Stomach smooth muscle (tissue), 2 donors: ENCODE measurements around the gene MAML2.

Experiments used
- H3K27ac ChIP-seq: one replicate; pipeline ENCODE4 v1.7.0; 2013; ENCODE audit warnings: mild to moderate bottlenecking, low read length, inconsistent platforms
- H3K27me3 ChIP-seq, 2 donors: one replicate each; pipeline ENCODE4 v1.7.0; 2013; ENCODE audit warnings: low read length in 2 of 2; ENCODE audit not compliant: insufficient read depth in 2 of 2, control insufficient read depth in 1 of 2
- H3K36me3 ChIP-seq, 2 donors: one replicate each; pipeline ENCODE4 v1.7.0; 2013; ENCODE audit warnings: low read length in 2 of 2; ENCODE audit not compliant: control insufficient read depth in 2 of 2, insufficient read depth in 2 of 2
- H3K4me1 ChIP-seq: one replicate; pipeline ENCODE4 v1.7.0; 2013; ENCODE audit warnings: low read length; ENCODE audit not compliant: control insufficient read depth, insufficient read depth
- H3K4me3 ChIP-seq, 2 donors: one replicate each; pipeline ENCODE4 v1.7.0; 2013; ENCODE audit warnings: low read length in 2 of 2
- H3K9ac ChIP-seq, 2 donors: one replicate each; pipeline ENCODE4 v1.7.0; 2013; ENCODE audit warnings: low read length in 2 of 2, mild to moderate bottlenecking in 1 of 2
- H3K9me3 ChIP-seq, 2 donors: one replicate each; pipeline ENCODE4 v1.7.0; 2013; ENCODE audit warnings: low read length in 2 of 2; ENCODE audit not compliant: control insufficient read depth in 2 of 2
- donor health status: healthy.
- donor health status: Pancreatic carcinoma.

The MAML2 gene

DNA sequence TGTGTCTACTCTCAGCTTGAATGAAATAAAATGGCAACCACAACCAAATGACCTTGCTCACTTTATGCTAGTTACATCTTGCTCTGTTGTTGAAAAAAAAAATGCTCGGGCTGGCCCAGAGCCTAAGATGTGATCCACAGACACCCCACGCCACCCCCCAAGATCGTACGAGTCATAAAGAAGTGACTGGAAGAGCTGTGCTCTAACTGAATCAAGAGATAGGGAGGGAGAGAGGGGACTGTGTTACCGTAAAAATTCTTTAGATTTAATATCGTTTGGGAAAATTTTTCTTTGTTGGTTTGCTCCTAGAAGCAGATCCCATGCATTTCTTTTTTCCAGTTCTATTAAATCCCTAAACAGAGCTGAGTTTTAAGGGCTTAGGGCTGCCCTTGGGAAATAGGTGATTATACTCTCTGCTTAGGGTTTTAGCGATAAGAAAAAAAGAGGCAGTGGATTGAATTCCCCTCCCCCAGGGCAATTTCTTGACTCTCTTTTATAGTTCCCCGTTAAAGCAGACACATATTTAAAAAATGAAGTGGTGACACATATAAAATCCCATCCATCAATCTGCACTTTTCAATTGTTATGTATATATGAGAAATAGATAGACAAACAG is 14.5 kb downstream of the MAML2 start:
- no peak overlapping the region for H3K9ac ChIP-seq
- H3K27me3 ChIP-seq, result no peaks in the 10 kb centered on the region
- H3K27ac ChIP-seq, result no peak overlapping the region
- no peaks in the 10 kb centered on the region for H3K36me3 ChIP-seq
- no peak overlapping the region for H3K4me3 ChIP-seq
- peaks cover 4% of the 10 kb centered on the region for H3K4me1 ChIP-seq
- no peaks in the 10 kb centered on the region for H3K9me3 ChIP-seq

DNA sequence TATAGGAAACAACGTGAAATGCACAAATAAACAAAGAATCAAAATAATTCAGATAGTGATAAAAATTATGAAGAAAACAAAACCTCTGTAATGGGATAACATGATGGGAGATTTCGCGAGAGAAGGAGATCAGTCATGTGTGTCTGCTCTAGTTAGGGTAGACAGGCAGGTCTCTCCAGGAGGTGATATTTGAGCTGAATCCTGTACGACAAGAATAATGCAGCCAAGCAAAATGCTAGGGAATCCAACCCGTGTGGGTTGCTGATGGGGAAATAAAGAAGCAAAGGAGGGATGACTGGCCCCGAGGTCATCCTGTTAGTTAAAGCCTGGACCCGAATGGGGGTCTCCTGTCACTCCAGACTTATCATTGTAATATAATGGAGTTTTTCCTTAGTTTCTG is 16.0 kb downstream of the MAML2 start:
- Histone ChIP-seq H3K9ac (no peak overlapping the region), H3K36me3 (no peaks in the 10 kb centered on the region), H3K9me3 (no peaks in the 10 kb centered on the region), H3K4me1 (peaks cover 4% of the 10 kb centered on the region), H3K27me3 (no peaks in the 10 kb centered on the region), H3K4me3 (no peak overlapping the region), H3K27ac (no peak overlapping the region)

DNA sequence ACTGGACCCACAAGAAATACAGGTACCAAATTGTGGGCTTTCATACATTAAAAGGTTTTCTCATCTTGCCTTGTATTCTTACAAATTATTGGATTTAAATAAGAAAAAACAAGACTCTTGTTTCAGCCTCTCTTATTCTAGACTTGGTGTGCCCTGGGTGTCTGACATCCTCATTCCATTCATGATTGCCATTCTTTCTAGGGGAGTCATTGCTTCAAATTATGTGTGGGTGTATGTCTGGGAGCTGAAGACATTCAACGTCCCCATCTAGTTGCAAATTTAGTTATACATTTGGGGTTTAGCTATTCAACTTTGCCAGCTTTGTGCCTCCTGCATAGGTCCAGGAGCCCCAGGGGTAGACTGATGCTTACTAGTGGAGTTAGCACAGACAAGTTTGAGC is 18.1 kb downstream of the MAML2 start:
- H3K4me3 ChIP-seq, result no peak overlapping the region
- peaks cover 4% of the 10 kb centered on the region for H3K4me1 ChIP-seq
- H3K9me3 ChIP-seq, result no peaks in the 10 kb centered on the region
- no peak overlapping the region for H3K27ac ChIP-seq
- no peaks in the 10 kb centered on the region for H3K36me3 ChIP-seq
- no peaks in the 10 kb centered on the region for H3K27me3 ChIP-seq
- H3K9ac ChIP-seq, result no peak overlapping the region

DNA sequence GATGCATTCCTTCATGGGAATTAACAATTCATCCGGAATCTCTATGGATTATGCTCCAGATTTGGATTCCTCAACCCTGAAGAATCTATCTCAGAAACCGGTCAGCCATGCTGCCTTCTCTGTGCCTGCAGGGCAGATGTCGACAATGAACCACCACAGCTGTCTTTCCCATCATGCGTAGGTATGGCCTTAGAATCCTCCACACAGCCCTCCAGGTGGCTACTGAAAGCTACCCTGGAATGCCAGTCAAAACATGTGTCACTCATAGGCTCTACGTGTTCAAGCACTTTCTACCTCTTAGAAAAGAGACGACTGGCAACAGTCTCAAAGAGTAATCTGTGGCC is 19.4 kb downstream of the MAML2 start:
- no peak overlapping the region for H3K27ac ChIP-seq
- no peak overlapping the region for H3K4me3 ChIP-seq
- peaks cover 4% of the 10 kb centered on the region for H3K4me1 ChIP-seq

DNA sequence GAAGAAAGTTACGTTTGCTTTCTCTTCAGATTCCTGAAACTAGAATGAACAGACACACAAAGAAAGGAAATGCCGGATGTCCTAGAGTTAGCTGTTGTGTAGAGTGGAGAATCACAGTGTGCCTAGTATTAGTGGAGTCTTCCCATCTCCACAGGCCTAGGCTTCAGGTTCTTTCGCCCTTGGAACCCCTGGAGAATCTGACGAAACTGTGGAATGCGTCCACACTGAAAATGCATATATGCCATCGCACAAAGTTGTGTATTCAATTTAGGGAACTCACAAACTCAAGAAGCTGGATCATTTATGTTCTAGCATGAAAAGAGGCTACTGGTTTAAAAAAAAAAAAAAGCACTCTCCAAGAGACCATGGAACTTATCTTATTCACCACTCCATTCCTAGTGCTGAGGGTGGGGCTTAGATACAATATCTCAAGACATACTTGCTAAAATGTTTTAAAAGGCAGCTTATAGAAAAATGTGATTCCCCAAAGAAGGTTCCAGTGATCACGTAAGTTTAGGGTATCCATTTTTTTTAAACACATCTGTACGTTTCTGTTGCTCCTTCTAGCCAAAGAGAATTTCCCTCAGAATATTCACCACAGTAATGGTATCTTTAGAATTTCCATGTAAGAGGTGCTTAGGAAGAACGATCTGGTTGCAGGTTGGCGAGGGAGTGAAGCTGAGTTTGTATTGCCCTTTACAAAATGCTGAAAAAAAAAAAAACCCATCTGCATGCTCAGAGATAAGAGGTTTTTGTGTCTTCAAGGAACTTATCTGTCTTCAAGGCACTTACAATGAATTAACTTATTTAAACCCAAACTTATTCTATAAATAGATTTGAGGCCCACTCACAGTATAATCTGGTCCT is 20.0 kb downstream of the MAML2 start:
- Histone ChIP-seq H3K4me1 (peaks cover 4% of the 10 kb centered on the region), H3K9me3 (no peaks in the 10 kb centered on the region), H3K36me3 (no peaks in the 10 kb centered on the region), H3K4me3 (no peak overlapping the region), H3K27me3 (no peaks in the 10 kb centered on the region), H3K9ac (no peak overlapping the region), H3K27ac (no peak overlapping the region)

More for the DNA sequence above, 19.4 kb downstream of the MAML2 start:
- no peaks in the 10 kb centered on the region for H3K9me3 ChIP-seq
- no peak overlapping the region for H3K9ac ChIP-seq
- no peaks in the 10 kb centered on the region for H3K36me3 ChIP-seq
- no peaks in the 10 kb centered on the region for H3K27me3 ChIP-seq

DNA sequence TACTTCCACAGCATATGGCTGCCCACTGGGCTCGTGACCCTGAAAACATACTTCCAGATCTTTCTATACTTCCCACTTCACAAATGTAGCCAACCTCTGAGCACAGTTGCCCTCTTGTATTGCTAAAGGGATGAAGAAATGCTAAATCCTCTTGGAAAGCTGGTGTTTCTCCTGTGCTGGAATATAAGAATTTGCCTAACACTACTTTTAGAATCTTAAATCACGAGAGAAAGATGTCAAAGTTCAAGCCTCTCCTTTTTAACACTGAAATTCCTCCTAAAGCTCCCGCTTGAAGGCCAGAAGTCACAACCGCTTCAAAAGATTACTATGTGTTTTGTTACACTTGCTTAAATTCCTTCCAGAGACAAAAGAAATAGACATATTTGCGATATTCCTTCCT is 21.9 kb downstream of the MAML2 start:
- Histone ChIP-seq H3K27ac (no peak overlapping the region), H3K27me3 (no peaks in the 10 kb centered on the region), H3K4me3 (no peak overlapping the region), H3K4me1 (peaks cover 4% of the 10 kb centered on the region), H3K9ac (no peak overlapping the region), H3K36me3 (no peaks in the 10 kb centered on the region), H3K9me3 (no peaks in the 10 kb centered on the region)

DNA sequence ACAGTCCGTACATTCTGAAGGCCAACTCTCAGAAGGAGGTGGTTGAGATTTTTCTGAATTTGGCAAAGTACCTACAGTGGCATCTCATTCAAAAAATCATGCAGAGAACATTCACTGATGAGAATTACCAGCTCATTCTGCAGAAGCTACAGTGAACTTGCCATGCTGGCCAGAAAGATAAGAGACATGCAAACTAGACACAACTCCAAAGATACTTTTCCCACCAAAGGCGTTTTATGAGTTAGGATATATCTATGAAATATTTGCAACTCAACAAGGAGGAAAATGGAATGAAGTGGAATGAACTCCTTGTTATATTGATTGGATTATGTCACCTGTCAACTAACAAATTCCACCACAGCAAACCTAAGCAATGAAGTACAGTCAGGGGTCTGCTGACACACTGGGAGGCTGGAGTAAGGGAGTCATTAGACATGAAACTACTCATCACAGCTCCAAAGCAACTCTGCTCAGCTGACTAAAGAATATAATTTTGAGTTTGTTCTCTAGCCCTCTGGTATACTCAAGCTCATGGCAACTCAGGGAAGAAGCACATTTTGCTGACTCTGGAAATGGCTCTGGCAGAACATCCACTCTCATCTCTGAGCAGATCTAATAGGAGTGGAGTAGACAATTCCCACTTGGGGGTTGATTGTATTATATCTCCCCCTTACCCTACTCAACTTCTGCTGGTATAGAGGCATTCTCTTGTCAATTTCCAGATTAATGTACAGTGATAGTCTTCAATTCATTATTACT is 22.9 kb downstream of the MAML2 start:
- Histone ChIP-seq H3K4me3 (no peak overlapping the region), H3K27me3 (no peaks in the 10 kb centered on the region), H3K36me3 (no peaks in the 10 kb centered on the region), H3K9me3 (no peaks in the 10 kb centered on the region), H3K27ac (no peak overlapping the region), H3K9ac (no peak overlapping the region), H3K4me1 (peaks cover 4% of the 10 kb centered on the region)

DNA sequence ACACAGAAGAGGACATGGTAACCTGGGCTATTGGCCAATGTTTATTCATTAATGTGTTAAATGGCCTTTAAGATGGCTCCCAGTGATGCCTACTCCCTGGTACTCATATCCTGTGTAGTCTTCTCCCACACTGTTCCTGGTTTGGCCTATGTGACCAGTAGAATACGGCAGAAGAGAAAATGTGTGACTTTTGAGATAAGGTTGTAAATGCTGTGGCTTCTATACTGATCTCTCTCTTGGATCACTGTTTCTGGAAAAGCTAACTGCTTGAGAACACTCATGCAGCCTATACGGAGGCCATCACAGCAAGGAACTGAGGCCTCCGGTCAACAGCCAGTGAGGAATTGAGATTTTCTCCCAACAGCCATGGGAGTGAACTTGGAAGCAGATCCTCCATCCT is 24.1 kb downstream of the MAML2 start:
- H3K9me3 ChIP-seq, result no peaks in the 10 kb centered on the region
- no peak overlapping the region for H3K27ac ChIP-seq
- H3K9ac ChIP-seq, result no peak overlapping the region
- no peaks in the 10 kb centered on the region for H3K27me3 ChIP-seq
- H3K4me3 ChIP-seq, result no peak overlapping the region
- peaks cover 6% of the 10 kb centered on the region for H3K4me1 ChIP-seq
- no peaks in the 10 kb centered on the region for H3K36me3 ChIP-seq

DNA sequence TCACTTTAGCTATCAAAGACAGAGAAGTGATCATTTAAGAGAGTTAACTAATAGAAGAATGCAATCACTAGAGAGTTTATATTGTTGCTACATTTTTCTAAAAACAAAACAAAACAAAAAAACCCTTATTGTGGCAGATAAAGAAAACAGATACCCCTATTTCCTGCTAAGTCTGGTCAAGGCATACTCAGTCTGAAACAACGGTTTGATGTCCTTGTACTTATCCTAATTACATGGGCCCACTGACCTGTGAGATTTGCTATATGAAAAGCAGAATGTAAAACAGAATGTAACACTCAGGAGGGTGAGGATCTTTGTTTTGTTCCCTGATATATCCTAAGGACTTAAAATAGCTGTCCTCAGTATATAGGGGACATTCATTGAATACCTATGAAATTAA is 24.6 kb downstream of the MAML2 start:
- Histone ChIP-seq H3K4me3 (no peak overlapping the region), H3K4me1 (peaks cover 6% of the 10 kb centered on the region), H3K27ac (no peak overlapping the region)

DNA sequence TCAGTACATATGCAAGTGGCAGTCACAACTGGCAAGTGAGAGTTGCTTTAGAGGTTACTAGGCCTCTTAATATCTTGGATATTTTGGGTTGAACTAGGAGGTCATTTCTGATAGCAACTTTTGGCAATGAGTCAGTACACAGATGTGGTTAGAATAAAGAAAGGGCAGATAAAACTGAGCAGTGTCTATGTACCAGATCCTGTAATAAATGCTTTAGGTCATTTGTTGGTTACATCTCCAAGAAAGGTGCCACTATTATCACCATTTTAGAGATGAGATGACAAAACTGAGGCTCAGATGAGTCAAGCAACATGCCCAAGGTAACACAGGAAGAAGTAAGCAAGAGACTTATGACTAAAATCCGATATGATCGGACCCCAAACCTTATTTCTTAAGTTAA is 25.0 kb downstream of the MAML2 start:
- Histone ChIP-seq H3K36me3 (no peaks in the 10 kb centered on the region), H3K9me3 (no peaks in the 10 kb centered on the region), H3K9ac (no peak overlapping the region), H3K4me1 (peaks cover 6% of the 10 kb centered on the region), H3K27ac (no peak overlapping the region), H3K4me3 (no peak overlapping the region), H3K27me3 (no peaks in the 10 kb centered on the region)

More for the DNA sequence above, 24.6 kb downstream of the MAML2 start:
- Histone ChIP-seq H3K27me3 (no peaks in the 10 kb centered on the region), H3K9ac (no peak overlapping the region), H3K36me3 (no peaks in the 10 kb centered on the region), H3K9me3 (no peaks in the 10 kb centered on the region)
